A673 (cell line): Measurements from ENCODE around the gene FPGS. TPM values are rescaled to one million over a fixed set of nuclear protein-coding genes. Genes with fewer than 3 reads are reported as not detected.

ENCODE experiments used
- BruUV-seq: library from RNA; stranded (reverse); fragments of 400-500 nt; replicated peaks from 2 replicates; lab custom pipeline; 2021; lab: Mats Ljungman, UMichigan
- CTCF ChIA-PET: fragments of 300-600 bp; sonication (Branson Sonifier 250); formaldehyde crosslinking; loops from one replicate; lab custom pipeline; 2022; ENCODE audit warnings: antibody characterized with exemption; lab: Charles Lee
- POLR2A ChIA-PET: fragments of 300-600 bp; sonication (Branson Sonifier 250); formaldehyde crosslinking; loops from one replicate; lab custom pipeline; 2022; ENCODE audit warnings: antibody characterized with exemption; ENCODE audit not compliant: low non-redundant PET; lab: Charles Lee
- DNase-seq: peaks from one replicate; pipeline ENCODE4 v3.0.0-alpha.2; 2015; ENCODE audit warnings: low spot score
- H3K27ac ChIP-seq: fragments of 200-600 bp; sonication (generic); 2 replicates; pipeline ENCODE4 v1.5.1; 2016; ENCODE audit warnings: mixed run types, low read depth, mild to moderate bottlenecking, mixed read lengths, antibody characterized with exemption, low read length; ENCODE audit not compliant: poor library complexity, severe bottlenecking
- H3K27me3 ChIP-seq: fragments of 200-600 bp; sonication (generic); replicated peaks from 2 replicates; pipeline ENCODE4 v1.6.1; 2017; ENCODE audit warnings: mixed run types, low read depth, mild to moderate bottlenecking, mixed read lengths, antibody characterized with exemption, low read length; ENCODE audit not compliant: insufficient read depth, poor library complexity
- H3K36me3 ChIP-seq: fragments of 200-600 bp; sonication (generic); 2 replicates; pipeline ENCODE4 v1.6.1; 2016; ENCODE audit warnings: mixed run types, mild to moderate bottlenecking, mixed read lengths, antibody characterized with exemption, low read length; ENCODE audit not compliant: insufficient read depth, poor library complexity, severe bottlenecking
- H3K4me1 ChIP-seq: fragments of 200-600 bp; sonication (generic); 2 replicates; pipeline ENCODE4 v1.6.1; 2017; ENCODE audit warnings: mixed run types, mild to moderate bottlenecking, mixed read lengths, antibody characterized with exemption, low read length; ENCODE audit not compliant: insufficient read depth, poor library complexity, severe bottlenecking
- H3K4me3 ChIP-seq: fragments of 200-600 bp; sonication (generic); 2 replicates; pipeline ENCODE4 v1.5.1; 2016; ENCODE audit warnings: low read depth, mixed run types, mild to moderate bottlenecking, mixed read lengths, low read length; ENCODE audit not compliant: poor library complexity, severe bottlenecking
- H3K9me3 ChIP-seq: fragments of 200-600 bp; sonication (generic); 2 replicates; pipeline ENCODE4 v1.6.1; 2016; ENCODE audit warnings: mixed run types, low read depth, mild to moderate bottlenecking, mixed read lengths, antibody characterized with exemption, low read length; ENCODE audit not compliant: poor library complexity, severe bottlenecking
- CTCF ChIP-seq: fragments of 300-800, 200-600 bp; sonication (generic); conservative IDR thresholded peaks from 2 replicates; pipeline ENCODE4 v1.5.1; 2017; ENCODE audit warnings: low read depth, mild to moderate bottlenecking, antibody characterized with exemption, low read length, moderate library complexity, mixed read lengths
- EZH2 ChIP-seq: fragments of 200-600 bp; sonication (generic); IDR thresholded peaks from 2 replicates; pipeline ENCODE4 v1.6.1; 2017; ENCODE audit warnings: borderline replicate concordance, low read depth, mild to moderate bottlenecking, mixed read lengths, antibody characterized with exemption, low read length; ENCODE audit not compliant: poor library complexity, severe bottlenecking
- intact Hi-C: fragments of 100-400 bp; cut with micrococcal nuclease; formaldehyde crosslinking; loops from one replicate; pipeline ENCODE4 v1.10.0; 2022; ENCODE audit not compliant: unreplicated experiment
- total RNA-seq: library from RNA; stranded (reverse); gene quantifications from 2 replicates; pipeline ENCODE4 v1.2.3, GENCODE V29; 2021

FPGS gene
- total RNA-seq, 1 experiment from 2014 or later, result 74.9 TPM

DNA sequence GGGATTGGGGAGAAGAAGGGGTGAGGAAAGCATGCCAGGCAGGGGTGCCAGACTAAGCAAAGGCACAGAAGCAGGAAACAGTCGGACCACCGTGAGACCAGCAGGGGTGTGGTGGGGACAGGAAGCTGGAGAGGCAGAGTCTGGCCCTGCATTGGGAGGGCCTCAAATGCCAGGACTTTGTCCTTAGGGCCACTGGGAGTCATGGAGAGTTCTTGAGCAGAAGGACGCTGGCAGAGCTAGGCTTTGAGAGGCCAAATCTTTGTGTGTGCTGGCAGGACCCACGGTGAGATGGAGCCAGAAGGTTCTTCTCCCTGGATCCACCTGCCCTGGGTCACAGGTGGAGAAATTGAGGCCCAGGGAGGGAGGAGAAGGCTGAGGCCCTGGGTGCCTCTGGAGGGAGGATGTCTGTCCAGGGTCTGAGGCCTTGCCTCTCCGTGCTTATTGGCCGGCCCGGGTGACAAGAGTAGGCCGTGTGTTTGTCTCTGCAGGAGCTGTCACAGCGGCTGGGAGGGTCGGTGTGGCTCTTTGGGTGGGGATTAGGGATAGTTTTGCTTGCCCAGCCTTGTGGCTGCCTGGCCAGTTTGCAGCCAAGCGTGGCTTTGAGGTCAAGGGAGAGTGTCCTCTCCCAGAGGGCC, 53.5 kb downstream of the FPGS start:
- H3K4me1 ChIP-seq, result peaks cover 13% of the 10 kb centered on the region

GRCh38 chr9:127856729-127857116, 54.0 kb downstream of the FPGS start:
- intact Hi-C loops, result no loop called here
- POLR2A ChIA-PET, result no interaction called here
- Histone ChIP-seq H3K27ac (no peak overlapping the region), H3K4me3 (no peak overlapping the region), H3K4me1 (peaks cover 13% of the 10 kb centered on the region), H3K9me3 (no peaks in the 10 kb centered on the region), H3K36me3 (no peaks in the 10 kb centered on the region), H3K27me3 (no peaks in the 10 kb centered on the region)
- BruUV-seq, result no TSS peak
- DNase-seq, result no peak
- CTCF ChIA-PET, result no interaction called here
- TF ChIP-seq CTCF, result no peak
- no peak for TF ChIP-seq EZH2

More for the DNA sequence above, 53.5 kb downstream of the FPGS start:
- ChIA-PET POLR2A (no interaction called here), CTCF (interaction anchor here (0.6 kb wide), 1 partner anchor 121 kb away, joined by 3 read pairs; the partner anchor contains the start of gene TOR2A)
- Histone ChIP-seq H3K4me3 (no peak overlapping the region), H3K9me3 (no peaks in the 10 kb centered on the region), H3K27ac (no peak overlapping the region), H3K36me3 (no peaks in the 10 kb centered on the region), H3K27me3 (no peaks in the 10 kb centered on the region)
- TF ChIP-seq EZH2, result no peak
- no peak for TF ChIP-seq CTCF
- no TSS peak for BruUV-seq
- intact Hi-C loops, result no loop called here
- no peak for DNase-seq

DNA sequence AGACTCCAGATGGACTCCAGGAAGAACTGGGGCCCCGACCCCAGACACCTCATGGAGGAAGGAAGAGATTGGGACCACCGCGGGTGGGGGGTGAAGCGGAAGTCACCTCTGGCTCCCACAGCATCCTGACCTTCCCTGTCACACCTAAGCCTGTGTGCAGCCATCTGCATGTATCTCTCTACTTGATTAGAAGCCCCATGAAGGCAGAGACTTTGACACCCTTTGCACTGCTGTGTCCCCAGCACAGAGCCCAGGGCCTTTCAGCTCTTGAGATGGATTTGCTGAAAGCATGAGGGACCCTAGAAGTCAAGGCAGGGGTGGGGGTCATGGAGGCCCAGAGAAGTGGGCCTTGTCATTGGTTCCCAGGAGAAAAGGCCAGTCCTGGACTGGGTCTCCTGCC, 54.6 kb downstream of the FPGS start:
- no peaks in the 10 kb centered on the region for H3K9me3 ChIP-seq
- CTCF ChIA-PET, result no interaction called here
- H3K27me3 ChIP-seq, result no peaks in the 10 kb centered on the region
- no peak for DNase-seq
- H3K27ac ChIP-seq, result no peak overlapping the region
- no peak overlapping the region for H3K4me3 ChIP-seq
- intact Hi-C loops, result no loop called here
- BruUV-seq, result no TSS peak
- TF ChIP-seq CTCF (no peak), EZH2 (no peak)
- no peaks in the 10 kb centered on the region for H3K36me3 ChIP-seq
- H3K4me1 ChIP-seq, result peaks cover 13% of the 10 kb centered on the region
- POLR2A ChIA-PET, result no interaction called here
